IMR-90 (cell line): ENCODE results near the gene SS18L1. TPM values are rescaled to one million over a fixed set of nuclear protein-coding genes. Genes with fewer than 3 reads are reported as not detected.

Experiments used
- ATAC-seq: fragments of 200-7000 bp; cut with Tn5 transposase; 2 replicates; pipeline ENCODE4 v1.9.1; 2020; ENCODE audit warnings: low read depth, mild to moderate bottlenecking, moderate library complexity
- BruUV-seq: library from RNA; stranded (reverse); fragments of 400-500 nt; replicated peaks from 2 replicates; lab custom pipeline; 2021; lab: Mats Ljungman, UMichigan
- CTCF ChIA-PET: fragments of 300-600 bp; formaldehyde crosslinking; extraction: SDS; loops from one replicate; lab custom pipeline; 2021; ENCODE audit warnings: antibody characterized with exemption; lab: Yijun Ruan, JAX
- POLR2A ChIA-PET: fragments of 300-600 bp; sonication (Branson Sonifier 250); formaldehyde crosslinking; loops from one replicate; lab custom pipeline; 2022; ENCODE audit warnings: antibody characterized with exemption; ENCODE audit not compliant: unreplicated experiment; lab: Charles Lee
- DNase-seq: peaks from one replicate; pipeline ENCODE4 v3.0.0; 2013
- H2AFZ ChIP-seq: replicated peaks from 2 replicates; pipeline ENCODE3; 2013; ENCODE audit warnings: low read length, mild to moderate bottlenecking; ENCODE audit not compliant: poor library complexity
- H2AK5ac ChIP-seq: 2 replicates; pipeline ENCODE4 v1.6.1; 2013; ENCODE audit warnings: low read depth, low read length, inconsistent platforms
- H2AK9ac ChIP-seq: replicated peaks from 2 replicates; pipeline ENCODE3; 2013; ENCODE audit warnings: mild to moderate bottlenecking, low read depth, low read length, moderate library complexity; ENCODE audit not compliant: poor library complexity
- H2BK120ac ChIP-seq: 2 replicates; pipeline ENCODE4 v1.6.1; 2013; ENCODE audit warnings: low read depth, low read length, inconsistent platforms
- H2BK15ac ChIP-seq: 3 replicates; pipeline ENCODE4 v1.6.1; 2013; ENCODE audit warnings: low read depth, low read length, inconsistent platforms
- H2BK20ac ChIP-seq: 2 replicates; pipeline ENCODE4 v1.6.1; 2013; ENCODE audit warnings: low read depth, mild to moderate bottlenecking, inconsistent platforms, low read length, moderate library complexity
- H2BK5ac ChIP-seq: 2 replicates; pipeline ENCODE4 v1.6.1; 2013; ENCODE audit warnings: mild to moderate bottlenecking, low read depth, low read length, inconsistent platforms; ENCODE audit not compliant: poor library complexity, severe bottlenecking
- H3K14ac ChIP-seq: replicated peaks from 2 replicates; pipeline ENCODE4 v1.6.1; 2013; ENCODE audit warnings: low read depth, low read length, inconsistent platforms
- H3K18ac ChIP-seq: 2 replicates; pipeline ENCODE4 v1.6.1; 2013; ENCODE audit warnings: low read depth, low read length, control low read depth
- H3K23ac ChIP-seq: 2 replicates; pipeline ENCODE4 v1.6.1; 2013; ENCODE audit warnings: low read depth, low read length, inconsistent platforms
- H3K27ac ChIP-seq: 2 replicates; pipeline ENCODE4 v1.5.1; 2013; ENCODE audit warnings: mild to moderate bottlenecking, control low read depth, low read length; ENCODE audit not compliant: insufficient read depth
- H3K27me3 ChIP-seq: 2 replicates; pipeline ENCODE4 v1.6.1; 2013; ENCODE audit warnings: low read length; ENCODE audit not compliant: control insufficient read depth, insufficient read depth
- H3K36me3 ChIP-seq: 2 replicates; pipeline ENCODE4 v1.6.1; 2013; ENCODE audit warnings: low read length, mixed read lengths; ENCODE audit not compliant: control insufficient read depth, insufficient read depth
- H3K4ac ChIP-seq: 2 replicates; pipeline ENCODE4 v1.6.1; 2013; ENCODE audit warnings: low read depth, low read length, inconsistent platforms
- H3K4me1 ChIP-seq: 2 replicates; pipeline ENCODE4 v1.6.1; 2013; ENCODE audit warnings: low read length, mixed read lengths; ENCODE audit not compliant: control insufficient read depth, insufficient read depth
- H3K4me2 ChIP-seq: 2 replicates; pipeline ENCODE4 v1.6.1; 2013; ENCODE audit warnings: low read depth, mild to moderate bottlenecking, control low read depth, low read length, moderate library complexity
- H3K4me3 ChIP-seq: 2 replicates; pipeline ENCODE4 v1.5.1; 2013; ENCODE audit warnings: low read depth, mild to moderate bottlenecking, control low read depth, low read length, moderate library complexity; ENCODE audit not compliant: insufficient read depth
- H3K56ac ChIP-seq: 2 replicates; pipeline ENCODE4 v1.6.1; 2013; ENCODE audit warnings: low read length, inconsistent platforms; ENCODE audit not compliant: insufficient read depth; ENCODE audit errors: extremely low read depth
- H3K79me1 ChIP-seq, 2 experiments: 2 replicates each; pipeline ENCODE4 v1.6.1; 2013; ENCODE audit warnings: low read length in 2 of 2, inconsistent platforms in 1 of 2, low read depth in 1 of 2
- H3K9ac ChIP-seq: 2 replicates; pipeline ENCODE4 v1.6.1; 2013; ENCODE audit warnings: low read depth, low read length, control low read depth
- H3K9me1 ChIP-seq: 2 replicates; pipeline ENCODE4 v1.6.1; 2013; ENCODE audit warnings: low read length, inconsistent platforms; ENCODE audit not compliant: insufficient read depth
- H3K9me3 ChIP-seq: 2 replicates; pipeline ENCODE4 v1.6.1; 2013; ENCODE audit warnings: low read length; ENCODE audit not compliant: control insufficient read depth, insufficient read depth
- H4K20me1 ChIP-seq: 2 replicates; pipeline ENCODE4 v1.6.1; 2013; ENCODE audit warnings: low read length, inconsistent platforms; ENCODE audit not compliant: insufficient read depth
- H4K5ac ChIP-seq: 2 replicates; pipeline ENCODE4 v1.6.1; 2013; ENCODE audit warnings: mild to moderate bottlenecking, low read depth, low read length, control low read depth
- H4K8ac ChIP-seq, 2 experiments: 2 replicates each; pipeline ENCODE4 v1.6.1; 2013; ENCODE audit warnings: low read depth in 2 of 2, low read length in 2 of 2, control low read depth in 1 of 2, inconsistent platforms in 1 of 2
- H4K91ac ChIP-seq: 2 replicates; pipeline ENCODE4 v1.6.1; 2013; ENCODE audit warnings: low read depth, low read length, inconsistent platforms; ENCODE audit not compliant: insufficient read depth
- BHLHE40 ChIP-seq: fragments of 150-350 bp; IDR thresholded peaks from 2 replicates; pipeline ENCODE4 v1.6.1; 2016; ENCODE audit warnings: mild to moderate bottlenecking, low read depth, low read length
- CEBPB ChIP-seq: IDR thresholded peaks from 2 replicates; pipeline ENCODE4 v1.6.1; 2012; ENCODE audit warnings: low read depth, low read length, improper control_type of control experiment
- CHD1 ChIP-seq: IDR thresholded peaks from 2 replicates; pipeline ENCODE4 v1.6.1; 2012; ENCODE audit warnings: low read depth, low read length, improper control_type of control experiment
- FOS ChIP-seq: fragments of 150-350 bp; IDR thresholded peaks from 2 replicates; pipeline ENCODE4 v1.6.1; 2016; ENCODE audit warnings: low read depth, low read length
- MAZ ChIP-seq: IDR thresholded peaks from 2 replicates; pipeline ENCODE4 v1.6.1; 2012; ENCODE audit warnings: low read depth, mild to moderate bottlenecking, low read length, improper control_type of control experiment, moderate library complexity, borderline replicate concordance
- MXI1 ChIP-seq: IDR thresholded peaks from 2 replicates; pipeline ENCODE4 v1.6.1; 2012; ENCODE audit warnings: low read depth, mild to moderate bottlenecking, low read length, moderate library complexity, borderline replicate concordance
- POLR2A ChIP-seq: IDR thresholded peaks from 2 replicates; pipeline ENCODE4 v1.6.1; 2012; ENCODE audit warnings: mild to moderate bottlenecking, low read depth, low read length
- RAD21 ChIP-seq: IDR thresholded peaks from 2 replicates; pipeline ENCODE4 v1.6.1; 2012; ENCODE audit warnings: low read length, improper control_type of control experiment
- RCOR1 ChIP-seq: IDR thresholded peaks from 2 replicates; pipeline ENCODE4 v1.6.1; 2012; ENCODE audit warnings: mild to moderate bottlenecking, low read length, improper control_type of control experiment; ENCODE audit not compliant: insufficient replicate concordance
- SMC3 ChIP-seq: fragments of 150-350 bp; IDR thresholded peaks from 2 replicates; pipeline ENCODE4 v1.6.1; 2016; ENCODE audit warnings: low read depth, mild to moderate bottlenecking, antibody characterized with exemption, low read length, moderate library complexity
- WGBS, 2 experiments: methylation state at CpG; one replicate each; pipeline versions ENCODE4 v1.1.5 to v1.1.7; 2013; ENCODE audit warnings: missing lambda C conversion rate in 2 of 2; ENCODE audit not compliant: insufficient read length in 1 of 2; ENCODE audit errors: extremely low coverage in 2 of 2; 5-methylcytosine and 5-hydroxymethylcytosine counted together
- dilution Hi-C: fragments of 300-500 bp; cut with HindIII; formaldehyde crosslinking; loops from one replicate; pipeline ENCODE4 v1.14.3; 2018; ENCODE audit warnings: low sequenced_read_pairs; ENCODE audit not compliant: unreplicated experiment
- in situ Hi-C: fragments of 300-500 bp; cut with MboI; formaldehyde crosslinking; loops from 3 replicates; pipeline ENCODE4 v1.14.3; 2019; ENCODE audit warnings: low sequenced_read_pairs, inconsistent platforms, mixed read lengths
- intact Hi-C: fragments of 100-400 bp; cut with micrococcal nuclease; formaldehyde crosslinking; loops from 2 replicates; pipeline ENCODE4 v1.10.0; 2022
- polyA plus RNA-seq, 3 experiments: library from polyadenylated mRNA; depleted of rRNA; stranded (reverse); fragments of >200 nt; gene quantifications; 2 replicates each; pipeline ENCODE4 v1.2.3, GENCODE V29; 2012; ENCODE audit warnings: low replicate concordance in 1 of 3
- total RNA-seq: library from RNA; depleted of rRNA; stranded (reverse); fragments of >200 nt; gene quantifications from 2 replicates; pipeline ENCODE4 v1.2.3, GENCODE V29; 2012
- TF ChIP-seq, protein P1 (sequence below): conservative IDR thresholded peaks from 2 replicates; pipeline ENCODE4 v1.5.1; 2012; ENCODE audit warnings: mild to moderate bottlenecking, low read depth, low read length, improper control_type of control experiment
- TF ChIP-seq, protein P2 (sequence below): fragments of 150-350 bp; IDR thresholded peaks from 2 replicates; pipeline ENCODE4 v1.6.1; 2017; ENCODE audit warnings: mild to moderate bottlenecking, antibody characterized with exemption, low read length, low read depth

Gene SS18L1
- total and polyA plus RNA-seq, 2 of the 4 experiments (the other 2 are of a cell fraction), result 8.1 to 12.2 TPM

DNA sequence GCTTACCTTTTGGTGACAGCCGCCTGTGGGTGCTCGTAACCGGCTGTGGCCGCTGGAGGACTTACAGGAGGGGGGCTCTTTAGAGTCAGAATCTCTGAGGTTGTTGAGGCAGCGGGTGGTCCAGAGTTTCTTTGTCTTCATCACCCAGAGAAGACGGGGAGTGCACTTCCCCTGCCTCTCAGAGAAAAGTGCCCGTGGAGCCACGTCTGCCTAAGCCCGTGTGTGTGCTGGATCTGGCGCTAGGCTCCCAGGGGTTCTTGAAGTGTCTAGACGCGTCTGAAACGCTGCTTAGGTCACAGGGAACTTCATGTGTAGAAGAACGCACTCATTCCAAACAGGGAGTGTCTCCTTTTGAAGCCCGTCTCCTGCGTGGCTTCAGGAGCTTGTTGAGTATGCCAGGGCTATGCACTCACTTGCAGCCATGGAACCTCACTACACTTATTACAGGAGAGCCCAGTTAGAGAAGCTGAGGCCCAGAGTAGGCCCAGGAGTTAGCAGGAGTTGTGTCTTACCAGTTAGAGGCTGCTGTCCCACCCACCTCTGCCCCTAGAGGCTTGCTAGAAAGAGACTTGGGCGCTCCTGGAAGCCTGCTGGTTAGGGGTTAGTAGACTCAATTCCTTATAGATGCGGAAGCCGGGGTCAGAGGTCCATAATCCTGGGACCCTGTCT is 20.0 kb upstream of the SS18L1 start (continued):
- TF ChIP-seq MAZ, result no peak

DNA sequence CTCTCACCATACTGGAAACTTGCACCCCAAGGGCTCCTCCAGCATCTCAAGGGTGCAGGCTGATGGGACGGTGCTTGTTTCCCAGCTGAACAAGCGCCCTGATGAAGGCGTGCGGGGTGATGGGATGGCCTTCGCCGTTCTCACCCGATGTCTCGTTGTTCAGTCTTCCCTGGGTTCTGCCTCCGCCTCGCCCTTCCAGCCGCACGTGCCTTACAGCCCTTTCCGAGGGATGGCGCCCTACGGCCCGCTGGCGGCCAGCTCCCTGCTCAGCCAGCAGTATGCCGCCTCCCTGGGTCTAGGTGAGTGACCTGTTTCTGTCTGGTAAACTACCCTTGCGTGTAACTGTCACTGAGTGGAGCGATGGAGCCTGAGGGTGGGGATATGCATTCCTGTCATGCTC is 17.4 kb upstream of the SS18L1 start:
- no peak overlapping the region for H3K14ac ChIP-seq
- no peak overlapping the region for H2BK20ac ChIP-seq
- peaks cover 30% of the 10 kb centered on the region for H4K20me1 ChIP-seq
- no peak overlapping the region for H4K5ac ChIP-seq
- in situ Hi-C loops (loop anchor here (5.0 kb wide), 1 partner anchor 104 kb away; no protein-coding TSS in a partner anchor), intact Hi-C loops (no loop called here), dilution Hi-C loops (no loop called here)
- no peak overlapping the region for H3K56ac ChIP-seq
- no peak overlapping the region for H2BK5ac ChIP-seq
- CTCF ChIA-PET, result no interaction called here
- H3K9me3 ChIP-seq, result no peaks in the 10 kb centered on the region
- H4K8ac ChIP-seq, result no peak overlapping the region
- H3K23ac ChIP-seq, result no peak overlapping the region
- peaks cover 15% of the 10 kb centered on the region for H3K9me1 ChIP-seq
- no peaks in the 10 kb centered on the region for H3K27me3 ChIP-seq
- H3K18ac ChIP-seq, result no peak overlapping the region
- H3K36me3 ChIP-seq, result peaks cover 55% of the 10 kb centered on the region
- 94% methylated on average over 9 of the region's 20 CpGs; no CpG with 5 or more reads in 1 of the 2 experiments for WGBS, 2 experiments
- ATAC-seq (no peak), DNase-seq (no peak)
- H2AK9ac ChIP-seq, result no peak overlapping the region
- H3K4me2 ChIP-seq, result no peak overlapping the region
- H3K27ac ChIP-seq, result no peak overlapping the region
- BruUV-seq, result no TSS peak
- no peak overlapping the region for H2AK5ac ChIP-seq
- peaks cover 11% of the 10 kb centered on the region for H3K4me1 ChIP-seq
- H3K4me3 ChIP-seq, result no peak overlapping the region
- no peak overlapping the region for H3K9ac ChIP-seq
- TF ChIP-seq BHLHE40, result no peak
- TF ChIP-seq, protein P1, sequence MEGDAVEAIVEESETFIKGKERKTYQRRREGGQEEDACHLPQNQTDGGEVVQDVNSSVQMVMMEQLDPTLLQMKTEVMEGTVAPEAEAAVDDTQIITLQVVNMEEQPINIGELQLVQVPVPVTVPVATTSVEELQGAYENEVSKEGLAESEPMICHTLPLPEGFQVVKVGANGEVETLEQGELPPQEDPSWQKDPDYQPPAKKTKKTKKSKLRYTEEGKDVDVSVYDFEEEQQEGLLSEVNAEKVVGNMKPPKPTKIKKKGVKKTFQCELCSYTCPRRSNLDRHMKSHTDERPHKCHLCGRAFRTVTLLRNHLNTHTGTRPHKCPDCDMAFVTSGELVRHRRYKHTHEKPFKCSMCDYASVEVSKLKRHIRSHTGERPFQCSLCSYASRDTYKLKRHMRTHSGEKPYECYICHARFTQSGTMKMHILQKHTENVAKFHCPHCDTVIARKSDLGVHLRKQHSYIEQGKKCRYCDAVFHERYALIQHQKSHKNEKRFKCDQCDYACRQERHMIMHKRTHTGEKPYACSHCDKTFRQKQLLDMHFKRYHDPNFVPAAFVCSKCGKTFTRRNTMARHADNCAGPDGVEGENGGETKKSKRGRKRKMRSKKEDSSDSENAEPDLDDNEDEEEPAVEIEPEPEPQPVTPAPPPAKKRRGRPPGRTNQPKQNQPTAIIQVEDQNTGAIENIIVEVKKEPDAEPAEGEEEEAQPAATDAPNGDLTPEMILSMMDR, result no peak
- no peak for TF ChIP-seq FOS
- TF ChIP-seq MXI1, result no peak
- TF ChIP-seq RCOR1, result no peak
- TF ChIP-seq MAZ, result no peak
- TF ChIP-seq, protein P2, sequence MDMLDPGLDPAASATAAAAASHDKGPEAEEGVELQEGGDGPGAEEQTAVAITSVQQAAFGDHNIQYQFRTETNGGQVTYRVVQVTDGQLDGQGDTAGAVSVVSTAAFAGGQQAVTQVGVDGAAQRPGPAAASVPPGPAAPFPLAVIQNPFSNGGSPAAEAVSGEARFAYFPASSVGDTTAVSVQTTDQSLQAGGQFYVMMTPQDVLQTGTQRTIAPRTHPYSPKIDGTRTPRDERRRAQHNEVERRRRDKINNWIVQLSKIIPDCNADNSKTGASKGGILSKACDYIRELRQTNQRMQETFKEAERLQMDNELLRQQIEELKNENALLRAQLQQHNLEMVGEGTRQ, result no peak
- TF ChIP-seq SMC3, result no peak
- TF ChIP-seq CEBPB, result no peak
- no peak for TF ChIP-seq CHD1
- no peak for TF ChIP-seq RAD21
- TF ChIP-seq POLR2A, result no peak
- POLR2A ChIA-PET, result no interaction called here
- no peak overlapping the region for H4K91ac ChIP-seq
- no peak overlapping the region for H2AFZ ChIP-seq
- H2BK15ac ChIP-seq, result no peak overlapping the region
- peaks cover 31 to 64% of the 10 kb centered on the region in 2 experiments for H3K79me1 ChIP-seq
- H2BK120ac ChIP-seq, result no peak overlapping the region
- no peak overlapping the region for H3K4ac ChIP-seq
